Esophagus squamous epithelium (tissue), 5 donors: ENCODE measurements around the gene PLA2G4F. TPM values are rescaled to one million over a fixed set of nuclear protein-coding genes. Genes with fewer than 3 reads are reported as not detected.
A peak's percentile ranks its signal among the peaks of the same experiment; 100 is the strongest.

ENCODE experiments used
- DNase-seq: peaks from one replicate; lab custom pipeline; 2025; lab: John Stamatoyannopoulos, UW
- H3K27ac ChIP-seq, 4 donors: fragments of 200-600 bp; sonication (generic); one replicate each; pipeline ENCODE4 v1.5.1; 2016 to 2019; ENCODE audit warnings: mild to moderate bottlenecking in 1 of 4
- H3K27me3 ChIP-seq, 4 donors: fragments of 200-600 bp; sonication (generic); 1 replicate in 3 of 4; 2 replicates in 1 of 4; pipeline versions ENCODE4 v1.5.1 to v1.6.0; 2017 to 2021; ENCODE audit warnings: antibody characterized with exemption in 1 of 4
- H3K36me3 ChIP-seq, 3 donors: fragments of 200-600 bp; sonication (generic); one replicate each; pipeline ENCODE4 v1.5.1; 2016 to 2019
- H3K4me1 ChIP-seq, 3 donors: fragments of 200-600 bp; sonication (generic); one replicate each; pipeline ENCODE4 v1.5.1; 2017 to 2019
- H3K4me3 ChIP-seq, 4 donors: fragments of 200-600 bp; sonication (generic); 1 replicate in 3 of 4; 2 replicates in 1 of 4; pipeline ENCODE4 v1.5.1; 2016 to 2019; ENCODE audit warnings: mild to moderate bottlenecking in 2 of 4, moderate library complexity in 1 of 4
- H3K9me3 ChIP-seq, 3 donors: fragments of 200-600 bp; sonication (generic); one replicate each; pipeline ENCODE4 v1.5.1; 2016 to 2019
- CTCF ChIP-seq, 6 experiments: fragments of 450-650 bp in 4 of 6; fragments of 200-600 bp in 2 of 6; sonication (generic) in 2 of 6; IDR thresholded peaks; one replicate each; pipeline ENCODE4 v1.5.1; 2016 to 2019; ENCODE audit warnings: antibody characterized with exemption in 6 of 6, mild to moderate bottlenecking in 4 of 6, moderate library complexity in 4 of 6
- POLR2A ChIP-seq, 4 donors: fragments of 450-650 bp; IDR thresholded peaks; one replicate each; pipeline ENCODE4 v1.6.1; 2017; ENCODE audit warnings: antibody characterized with exemption in 4 of 4, mild to moderate bottlenecking in 4 of 4, moderate library complexity in 3 of 4
- WGBS, 2 donors: methylation state at CpG; one replicate each; pipeline ENCODE4 v1.1.5; 2018; 5-methylcytosine and 5-hydroxymethylcytosine counted together
- intact Hi-C: fragments of 100-400 bp; cut with DNase I; formaldehyde crosslinking; loops from one replicate; pipeline ENCODE4 v1.15.0; 2022
- total RNA-seq, 4 donors: library from RNA; depleted of rRNA; stranded (reverse); fragments of >200 nt; gene quantifications; one replicate each; pipeline ENCODE4 v1.1.0, GENCODE V29; 2016
- donor health status: DM: yes; HTN: yes; CAD: no.

Gene PLA2G4F
- total RNA-seq, 4 donors from 2014 or later, result 7.4 to 28.2 (median 21.2) TPM

GRCh38 chr15:42152921-42153698, 3.3 kb downstream of the PLA2G4F start:
- no peaks in the 10 kb centered on the region for H3K9me3 ChIP-seq
- TF ChIP-seq CTCF (IDR thresholded peaks at IDR 0.05) (no peak), POLR2A (IDR thresholded peaks at IDR 0.05) (no peak)
- peaks cover 12 to 79% (median 32%) of the 10 kb centered on the region in 3 donors for H3K4me1 ChIP-seq
- WGBS, 2 donors, result 81 to 87% methylated on average over 4 to 6 of the region's 11 CpGs
- intact Hi-C loops, result no loop called here
- H3K36me3 ChIP-seq, result no peaks in the 10 kb centered on the region
- peak overlapping the region; percentile 45 to 81 (median 54) for H3K27ac ChIP-seq
- no peak overlapping the region for H3K4me3 ChIP-seq
- DNase-seq, result no peak
- H3K27me3 ChIP-seq, result no peaks in the 10 kb centered on the region

DNA sequence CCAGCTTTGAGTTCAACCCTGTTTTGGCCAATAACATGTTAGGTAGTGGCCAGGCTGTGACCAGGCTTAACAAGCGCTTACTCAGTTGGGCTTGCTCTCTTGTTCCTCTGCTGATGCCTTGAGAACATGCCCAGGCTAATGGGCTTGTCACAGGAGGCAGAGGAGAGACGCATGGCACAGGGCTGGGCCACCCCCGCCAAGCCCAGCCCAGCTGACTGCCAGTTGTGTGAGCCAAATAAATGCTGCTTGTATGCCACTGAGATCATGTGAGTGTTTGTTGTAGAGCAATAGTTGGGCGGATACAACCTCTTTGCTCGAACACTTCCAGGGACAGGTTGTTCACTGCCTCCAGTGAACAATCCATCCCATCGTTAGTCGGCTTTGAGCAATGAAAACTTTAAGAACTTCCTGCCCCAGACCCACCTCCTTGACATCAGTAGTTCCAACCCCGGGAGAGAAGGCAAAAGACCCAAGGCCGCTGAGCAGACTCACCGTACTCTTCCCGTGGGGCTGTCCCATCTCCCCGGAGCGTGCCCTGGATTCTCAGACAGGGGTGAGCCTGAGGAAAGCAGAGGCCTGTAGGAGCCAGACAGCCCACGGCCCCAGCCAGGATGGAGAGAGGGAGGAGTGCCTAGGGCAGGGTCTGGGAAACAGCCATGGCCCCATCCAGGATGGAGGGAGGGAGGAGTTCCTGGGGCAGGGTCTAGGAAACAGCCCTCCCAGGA, 4.1 kb downstream of the PLA2G4F start:
- peak overlapping the region; percentile 49 to 81 (median 55) for H3K27ac ChIP-seq

GRCh38 chr15:42151736-42152135, 4.7 kb downstream of the PLA2G4F start:
- no peaks in the 10 kb centered on the region for H3K9me3 ChIP-seq
- peaks cover 12 to 68% (median 31%) of the 10 kb centered on the region in 3 donors for H3K4me1 ChIP-seq
- no peak for TF ChIP-seq CTCF (IDR thresholded peaks at IDR 0.05)
- no peak for TF ChIP-seq POLR2A (IDR thresholded peaks at IDR 0.05)
- no peaks in the 10 kb centered on the region for H3K36me3 ChIP-seq
- H3K4me3 ChIP-seq, result no peak overlapping the region
- DNase-seq, result no peak
- H3K27me3 ChIP-seq, result no peaks in the 10 kb centered on the region
- peak overlapping the region; percentile 33 to 81 (median 50) for H3K27ac ChIP-seq
- intact Hi-C loops, result no loop called here
- 51 to 64% methylated on average over 4 of the region's 4 CpGs for WGBS, 2 donors

More for the DNA sequence above, 4.1 kb downstream of the PLA2G4F start:
- Histone ChIP-seq H3K36me3 (no peaks in the 10 kb centered on the region), H3K27me3 (no peaks in the 10 kb centered on the region), H3K4me1 (peaks cover 12 to 72% (median 32%) of the 10 kb centered on the region in 3 donors), H3K9me3 (no peaks in the 10 kb centered on the region), H3K4me3 (no peak overlapping the region)
- intact Hi-C loops, result no loop called here
- no peak for TF ChIP-seq CTCF (IDR thresholded peaks at IDR 0.05)
- TF ChIP-seq POLR2A (IDR thresholded peaks at IDR 0.05), result no peak
- 69 to 78% methylated on average over 8 to 12 of the region's 14 CpGs for WGBS, 2 donors
- DNase-seq, result no peak

GRCh38 chr15:42151141-42151561, 5.3 kb downstream of the PLA2G4F start:
- WGBS, 2 donors, result 36 to 53% methylated on average over 7 to 8 of the region's 10 CpGs

More at GRCh38 chr15:42151141-42151561, 5.3 kb downstream of the PLA2G4F start:
- Histone ChIP-seq H3K36me3 (no peaks in the 10 kb centered on the region), H3K4me1 (peaks cover 12 to 62% (median 29%) of the 10 kb centered on the region in 3 donors), H3K9me3 (no peaks in the 10 kb centered on the region), H3K4me3 (no peak overlapping the region), H3K27ac (peak overlapping the region in 1 of 4 donors; percentile 81), H3K27me3 (no peaks in the 10 kb centered on the region)
- DNase-seq, result no peak
- intact Hi-C loops, result no loop called here
- TF ChIP-seq POLR2A (IDR thresholded peaks at IDR 0.05) (no peak), CTCF (IDR thresholded peaks at IDR 0.05) (no peak)
